HG03280 (cell line): ENCODE measurements around the gene CCDC124.
"Not testable (repeated sequence)": the region's sequence is repeated elsewhere in the genome, so short reads cannot be mapped to it uniquely, and the experiment has no call there.

ENCODE experiments used
- ATAC-seq: cut with Tn5 transposase; IDR thresholded peaks from one replicate; pipeline ENCODE4 v1.9.1; 2021; ENCODE audit warnings: mild to moderate bottlenecking, moderate library complexity; ENCODE audit not compliant: unreplicated experiment

CCDC124 gene

GRCh38 chr19:17977488-17977887, 44.7 kb downstream of the CCDC124 start:
- no peak for ATAC-seq

GRCh38 chr19:17981611-17982010, 48.8 kb downstream of the CCDC124 start:
- no peak for ATAC-seq

GRCh38 chr19:17982430-17982829, 49.6 kb downstream of the CCDC124 start:
- no peak for ATAC-seq

GRCh38 chr19:17985037-17985818, 52.4 kb downstream of the CCDC124 start:
- ATAC-seq = no peak

GRCh38 chr19:17986569-17986968, 53.8 kb downstream of the CCDC124 start:
- not testable (repeated sequence) for ATAC-seq

GRCh38 chr19:17988161-17988560, 55.3 kb downstream of the CCDC124 start:
- ATAC-seq = no peak

GRCh38 chr19:17989425-17990094, 56.7 kb downstream of the CCDC124 start:
- ATAC-seq = no peak

- no peak for ATAC-seq
Measured at GRCh38 chr19:17993076-17993813, 60.4 kb downstream of the CCDC124 start.
